HG02884 (cell line): ENCODE results near the gene PTPN22.

Experiments used
- ATAC-seq: cut with Tn5 transposase; IDR thresholded peaks from one replicate; pipeline ENCODE4 v1.9.1; 2021; ENCODE audit warnings: mild to moderate bottlenecking, moderate library complexity; ENCODE audit not compliant: unreplicated experiment

The PTPN22 gene

DNA sequence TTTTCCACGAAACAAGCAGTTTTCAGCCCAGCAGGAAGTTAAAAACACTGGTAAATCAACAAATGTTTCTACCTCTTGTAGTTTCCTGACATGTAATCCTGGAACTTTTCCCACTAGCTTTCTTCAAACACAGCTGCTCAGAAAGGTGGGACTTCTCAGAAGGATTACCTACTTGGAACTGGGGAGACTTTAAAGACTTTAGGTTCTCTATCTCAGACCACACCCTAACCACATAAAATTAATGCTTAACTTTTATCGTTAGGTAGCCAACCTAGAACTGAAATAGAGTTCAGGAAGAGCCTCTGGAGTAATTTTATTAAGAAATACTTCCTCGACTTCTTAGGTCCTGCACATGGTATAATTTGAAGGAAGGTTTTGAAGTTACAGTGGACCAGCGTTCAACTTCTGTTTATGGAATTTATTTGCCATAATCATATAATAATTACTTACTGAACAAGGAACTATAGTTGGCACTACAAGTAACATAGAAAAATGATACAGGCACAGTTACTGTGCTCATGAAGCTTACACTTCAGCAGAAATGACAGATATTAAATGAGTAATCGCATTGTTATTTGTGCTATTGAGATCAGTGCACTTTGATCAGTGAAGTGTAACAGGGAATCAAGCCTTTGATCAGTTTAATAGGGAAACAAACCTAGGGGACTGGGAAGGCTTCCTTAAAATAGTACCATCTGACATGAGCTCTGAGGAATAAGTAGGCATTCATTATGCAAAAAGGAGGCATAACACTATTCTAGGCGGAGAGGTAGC lies 16.1 kb upstream of the PTPN22 start, which contains the start of gene BCL2L15:
Gene BCL2L15, minus strand, starts transcription at position 180 of the 774 bp plus-strand sequence. CDS start 206 bp downstream, outside the sequence.
- no peak for ATAC-seq

DNA sequence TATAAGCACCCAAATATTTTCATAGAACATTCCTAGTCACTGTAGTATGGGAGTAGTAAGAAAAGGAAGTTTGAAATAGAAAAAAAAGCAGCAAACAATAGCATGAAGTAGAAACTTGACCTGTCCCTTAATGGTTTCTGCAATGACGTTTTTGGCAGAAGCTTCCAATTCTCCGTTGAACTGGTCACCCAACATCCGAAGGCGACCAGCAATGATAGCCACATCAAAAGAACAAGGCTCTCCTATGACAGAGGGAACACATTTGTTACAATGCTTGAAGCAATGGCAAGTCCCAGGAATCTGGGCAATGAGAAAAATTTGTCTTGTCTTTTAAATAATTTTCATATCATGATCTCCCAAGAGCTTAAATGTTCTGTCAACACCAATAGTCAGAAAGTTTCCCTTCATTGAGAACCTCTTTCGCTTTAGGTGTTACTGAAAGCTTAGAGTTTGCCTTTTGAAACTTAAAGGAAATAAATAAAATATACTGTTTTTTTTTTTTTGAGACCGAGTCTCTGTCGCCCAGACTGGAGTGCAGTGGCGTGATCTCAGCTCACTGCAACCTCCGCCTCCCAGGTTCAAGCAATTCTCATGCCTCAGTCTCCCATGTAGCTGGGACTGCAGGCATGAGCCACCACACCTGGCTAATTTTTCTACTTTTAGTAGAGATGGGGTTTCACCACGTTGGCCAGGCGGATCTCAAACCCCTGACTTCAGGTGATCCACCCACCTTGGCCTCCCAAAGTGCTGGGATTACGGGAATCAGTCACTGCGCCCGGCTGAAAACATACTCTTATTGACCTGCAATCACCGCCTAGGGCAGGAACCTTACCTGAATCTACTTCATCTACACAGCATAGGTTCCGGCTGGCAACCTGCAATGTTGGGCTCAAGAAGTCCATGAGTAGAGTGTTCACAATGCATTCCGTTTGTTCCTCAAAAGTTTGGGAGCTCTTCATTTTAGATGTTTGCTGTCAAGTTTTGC lies 15.2 kb upstream of the PTPN22 start:
- no peak for ATAC-seq

DNA sequence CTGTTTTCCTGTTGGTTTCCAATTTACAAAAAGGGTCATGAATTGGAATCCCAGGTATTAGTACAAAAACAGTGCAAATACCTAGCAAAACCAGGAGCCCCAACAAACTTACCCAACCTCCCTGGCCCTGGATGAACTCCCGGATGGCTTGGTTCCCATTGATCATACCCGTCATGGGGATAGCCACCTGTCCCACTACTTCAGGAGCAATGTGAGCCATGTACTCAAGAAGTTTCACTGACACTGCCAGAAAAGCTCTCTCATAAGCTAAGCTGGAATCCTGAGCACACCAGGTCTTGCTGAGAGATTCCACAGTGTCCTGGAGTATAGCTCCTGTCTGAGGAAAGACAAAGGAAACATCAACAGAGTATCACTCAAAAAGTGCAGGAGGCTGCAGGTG lies 10.1 kb upstream of the PTPN22 start:
- ATAC-seq: no peak

DNA sequence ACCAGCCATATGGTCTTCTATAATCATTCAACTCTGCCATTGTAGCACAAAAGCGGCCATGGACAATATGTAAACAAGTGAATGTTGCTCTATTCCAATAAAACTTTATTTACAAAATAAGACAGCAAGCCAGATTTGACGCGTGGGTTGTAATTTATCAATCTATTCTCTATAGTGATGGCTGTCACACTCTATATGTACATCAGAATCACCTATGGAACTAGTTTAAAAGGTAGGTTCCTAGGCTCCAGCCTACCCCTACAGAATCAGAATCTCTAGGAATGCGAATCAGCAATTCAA lies 8.2 kb upstream of the PTPN22 start:
- ATAC-seq: no peak

DNA sequence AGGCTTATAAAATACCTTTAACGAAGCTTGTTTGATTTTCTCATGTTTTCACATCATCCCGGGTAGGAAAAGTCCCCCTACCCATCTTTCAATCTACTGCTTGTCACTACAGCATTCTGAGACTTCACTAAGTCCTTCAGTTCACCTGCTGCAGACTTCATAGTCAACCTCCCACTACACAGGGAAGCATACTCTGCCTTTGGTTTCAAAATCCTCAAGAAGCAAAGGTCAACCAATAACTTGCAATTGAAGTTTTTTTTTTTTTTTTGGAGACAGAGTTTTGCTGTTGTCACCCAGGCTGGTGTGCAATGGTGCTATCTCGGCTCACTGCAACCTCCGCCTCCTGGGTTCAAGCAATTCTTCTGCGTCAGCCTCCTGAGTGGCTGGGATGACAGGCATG lies 4.7 kb upstream of the PTPN22 start:
- no peak for ATAC-seq

DNA sequence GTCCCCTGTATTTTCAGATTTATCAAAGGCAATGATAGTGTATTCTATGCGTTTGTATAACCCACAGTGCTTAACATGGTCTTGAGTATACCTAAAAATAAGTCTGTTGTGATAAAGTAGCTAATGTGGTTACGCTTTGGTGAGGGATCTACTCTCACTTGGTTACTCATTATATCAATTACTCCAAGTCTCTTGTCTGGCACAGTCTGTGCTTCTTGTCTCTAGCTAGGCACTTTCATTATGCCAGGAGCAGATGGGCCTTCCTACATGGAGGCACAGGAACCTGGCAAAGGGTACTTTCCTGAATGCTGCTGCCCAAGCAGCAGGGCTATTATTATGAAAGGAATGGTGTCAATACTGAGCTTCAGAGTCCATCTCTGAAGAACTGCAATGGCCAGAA lies 4.2 kb upstream of the PTPN22 start:
- ATAC-seq: no peak

DNA sequence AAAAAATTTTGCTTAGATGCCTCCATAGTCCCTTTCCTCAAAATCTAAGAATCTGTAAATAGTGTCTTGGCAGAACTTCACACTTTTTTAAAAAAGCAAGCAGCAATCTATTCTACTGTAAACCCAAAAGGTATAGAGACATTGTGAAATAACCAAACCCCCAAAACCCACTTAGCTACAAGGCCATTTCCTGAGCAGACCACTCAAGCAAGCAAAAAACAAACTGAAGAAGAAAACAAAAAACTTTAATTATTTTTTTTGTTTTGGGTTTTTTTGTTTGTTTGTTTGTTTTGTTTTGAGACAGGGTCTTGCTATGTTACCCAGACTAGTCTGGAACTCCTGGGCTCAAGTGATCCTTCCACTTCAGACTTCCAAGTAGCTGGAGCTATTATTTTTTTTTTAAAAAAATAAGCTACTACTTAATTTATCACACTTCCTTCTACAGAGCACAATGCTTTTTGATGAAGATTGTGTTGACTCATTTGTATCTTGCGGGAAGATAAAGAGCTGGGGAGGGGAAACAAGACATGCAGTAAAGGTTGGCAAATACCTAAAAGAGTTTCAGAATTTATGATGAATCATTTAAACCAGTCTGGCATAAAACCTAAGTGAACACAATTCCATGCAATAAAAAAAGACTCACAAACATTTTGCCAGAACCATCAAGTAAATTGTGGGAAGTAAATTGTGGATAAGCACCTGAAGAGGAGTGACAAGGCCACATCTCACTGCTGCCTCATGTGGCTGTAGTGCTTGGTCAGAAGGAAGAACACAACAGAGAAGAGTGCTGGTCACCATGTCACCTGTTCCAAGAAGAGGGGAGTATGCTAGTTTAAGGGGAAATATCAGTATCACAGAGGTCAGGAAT lies 2.7 kb upstream of the PTPN22 start:
- ATAC-seq: no peak

DNA sequence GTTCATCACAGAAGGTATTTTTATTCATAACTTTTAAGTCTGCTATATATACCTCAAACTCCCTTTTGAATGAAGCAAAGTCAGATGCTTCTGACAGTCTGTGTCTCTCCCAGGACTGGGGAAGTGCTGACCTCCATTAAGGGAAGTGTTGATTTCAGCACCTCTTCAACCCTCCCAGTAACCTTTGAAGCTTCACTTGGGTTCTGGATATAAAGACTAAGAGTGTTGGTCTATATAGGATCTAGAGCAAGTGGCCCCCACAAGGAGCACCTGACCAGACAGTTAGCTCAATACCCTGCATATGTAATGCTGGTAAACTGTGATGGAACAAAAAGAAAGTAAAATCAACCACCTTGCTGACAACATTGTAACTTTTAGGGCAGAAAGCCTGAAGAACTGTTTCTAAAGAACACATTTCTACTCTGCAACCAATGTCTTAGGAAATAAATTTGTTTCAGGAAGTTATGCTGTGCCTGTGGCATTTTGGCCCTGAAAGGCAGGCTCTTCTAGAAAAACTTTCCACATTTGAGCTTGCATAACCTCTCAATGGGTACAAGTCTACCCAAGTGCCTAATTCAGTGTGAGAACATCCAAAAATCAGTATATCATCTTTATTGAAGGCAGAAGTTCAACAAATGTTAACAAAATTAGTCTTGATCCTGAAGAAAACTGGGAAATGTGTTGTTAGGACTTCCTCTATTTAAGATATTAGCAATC lies 865 bp upstream of the PTPN22 start:
- no peak for ATAC-seq

DNA sequence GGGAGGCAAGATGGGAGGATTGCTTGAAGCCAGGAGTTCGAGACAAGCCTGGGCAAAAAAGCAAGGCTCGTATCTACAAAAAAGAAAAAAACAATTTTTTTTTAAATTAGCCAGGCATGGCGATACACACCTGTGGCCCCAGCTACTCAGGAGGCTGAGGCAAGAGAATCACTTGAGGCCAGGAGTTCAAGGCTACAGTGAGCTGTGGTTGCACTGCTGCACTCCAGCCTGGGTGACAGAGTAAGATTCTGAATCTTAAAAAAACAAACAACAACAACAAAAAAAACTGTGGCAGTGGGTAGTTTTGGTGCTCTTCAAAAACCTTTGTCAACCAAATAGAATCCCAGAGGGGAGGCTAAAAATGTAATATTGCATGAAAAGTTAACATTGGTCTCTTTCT lies 734 bp downstream of the PTPN22 start:
- ATAC-seq: no peak

DNA sequence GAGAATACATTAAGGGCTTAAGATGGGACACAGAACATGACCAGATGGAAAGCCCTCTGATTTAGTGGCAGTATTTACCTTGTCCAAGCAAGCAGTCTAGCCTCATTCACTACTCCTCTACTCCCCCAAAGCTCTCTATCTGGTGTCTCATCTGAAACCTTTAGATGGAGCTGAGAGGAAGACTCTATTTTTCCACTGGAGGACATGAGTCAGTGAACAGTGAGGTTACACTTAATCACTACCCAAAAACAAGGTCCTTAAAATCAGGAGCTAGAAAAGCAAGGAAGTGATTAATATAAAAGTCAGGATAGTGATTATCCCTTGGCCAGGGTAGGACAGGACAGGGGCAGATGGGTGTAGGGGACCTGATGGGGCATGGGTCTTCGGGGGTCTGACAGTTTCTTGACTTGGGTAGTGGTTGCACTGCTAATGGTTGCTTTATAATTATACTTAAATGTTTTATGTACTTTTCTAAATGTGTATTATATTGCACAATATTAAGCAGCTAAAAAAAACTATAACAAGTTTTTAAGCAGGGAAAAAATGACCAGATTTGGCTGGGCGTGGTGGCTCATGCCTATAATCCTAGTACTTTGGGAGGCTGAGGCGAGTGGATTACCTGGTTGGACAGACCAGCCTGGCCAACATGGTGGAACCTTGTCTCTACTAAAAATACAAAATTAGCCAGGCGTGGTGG lies 3.0 kb downstream of the PTPN22 start:
- no peak for ATAC-seq

DNA sequence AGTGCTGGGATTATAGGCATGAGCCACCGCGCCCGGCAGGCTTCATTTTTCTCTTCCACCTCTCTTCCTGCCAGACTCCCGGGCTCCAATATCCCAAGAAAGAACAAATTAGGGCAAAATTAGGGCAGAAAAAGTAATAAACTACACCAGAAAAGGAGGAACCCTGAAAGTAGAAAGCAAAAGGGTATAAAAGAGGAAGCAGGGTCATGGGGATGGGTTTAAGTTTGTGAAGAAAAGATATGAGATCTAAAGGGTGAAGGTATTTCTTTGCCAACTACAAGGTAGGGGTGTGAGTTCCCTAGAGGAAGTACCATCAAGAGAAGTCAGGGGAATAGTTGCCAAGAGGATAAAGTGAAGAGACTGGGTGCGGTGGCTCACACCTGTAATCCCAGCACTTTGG lies 9.9 kb downstream of the PTPN22 start:
- ATAC-seq: no peak

DNA sequence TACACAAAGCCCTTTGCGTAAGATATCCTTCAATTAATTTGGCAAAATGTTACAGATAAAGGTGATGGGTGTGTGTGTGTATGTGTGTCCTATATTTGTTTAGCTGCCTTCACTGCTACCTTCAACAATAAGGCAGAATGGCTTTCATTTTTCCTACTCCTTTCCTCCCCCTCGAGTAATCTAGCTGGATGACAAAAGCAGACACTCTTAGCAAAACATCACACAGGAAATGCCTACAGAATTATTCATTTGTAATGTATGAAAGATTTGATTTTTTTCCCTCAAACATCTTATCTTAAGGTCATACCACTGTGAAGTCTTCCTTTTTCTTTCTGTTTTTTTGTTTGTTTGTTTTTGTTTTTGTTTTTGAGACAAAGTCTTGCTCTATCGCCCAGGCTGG lies 10.6 kb downstream of the PTPN22 start:
- ATAC-seq: no peak

DNA sequence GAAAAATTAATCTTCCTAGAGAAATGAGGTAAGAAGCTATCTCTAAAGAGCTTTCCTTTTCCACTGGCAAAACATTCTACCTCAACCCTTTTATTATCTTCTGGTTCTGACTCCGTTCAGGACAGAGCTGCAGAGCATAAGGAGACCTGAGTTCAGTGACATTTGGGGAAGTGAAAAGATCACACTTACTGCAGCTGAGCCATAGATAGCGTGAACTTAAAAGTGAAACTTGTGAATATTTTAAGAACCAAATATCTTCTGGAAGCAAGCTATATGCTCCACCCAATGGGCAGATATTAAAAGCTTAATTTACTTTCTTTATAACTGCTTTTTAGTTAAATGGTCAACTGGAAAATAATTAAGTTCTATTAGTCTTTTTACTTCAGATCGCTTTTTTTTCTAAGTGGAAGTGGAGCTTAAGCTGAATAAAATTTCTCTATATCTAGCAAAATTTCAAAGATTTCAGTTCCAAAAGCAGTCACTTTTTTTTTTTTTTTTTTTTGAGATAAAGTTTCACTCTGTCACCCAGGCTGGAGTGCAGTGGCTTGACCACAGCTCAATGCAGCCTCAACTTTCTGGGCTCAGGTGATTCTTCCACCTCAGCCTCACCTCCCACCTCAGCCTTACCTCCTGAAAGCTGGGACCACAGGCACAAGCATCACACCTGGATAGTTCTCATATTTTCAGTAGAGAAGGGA lies 11.9 kb downstream of the PTPN22 start:
- ATAC-seq: peak; percentile 89

DNA sequence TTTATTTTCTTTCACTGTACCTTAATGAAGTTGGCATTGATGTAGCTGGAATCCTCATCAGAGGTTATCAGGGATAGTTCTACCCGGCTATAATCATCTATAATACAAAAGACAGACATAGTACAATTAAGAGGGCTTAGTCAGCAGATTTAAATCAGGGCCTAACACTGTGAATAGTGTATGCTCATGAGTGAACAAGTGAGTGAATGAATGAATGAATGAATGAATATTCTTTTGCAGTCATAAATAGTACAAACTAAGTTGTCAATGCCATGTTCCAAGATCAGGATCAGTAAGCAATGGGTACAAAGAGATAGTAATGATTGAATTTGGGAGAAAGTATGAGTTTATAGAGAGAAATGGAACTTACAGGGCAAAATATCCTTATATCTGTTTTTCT lies 12.5 kb downstream of the PTPN22 start:
- no peak for ATAC-seq

DNA sequence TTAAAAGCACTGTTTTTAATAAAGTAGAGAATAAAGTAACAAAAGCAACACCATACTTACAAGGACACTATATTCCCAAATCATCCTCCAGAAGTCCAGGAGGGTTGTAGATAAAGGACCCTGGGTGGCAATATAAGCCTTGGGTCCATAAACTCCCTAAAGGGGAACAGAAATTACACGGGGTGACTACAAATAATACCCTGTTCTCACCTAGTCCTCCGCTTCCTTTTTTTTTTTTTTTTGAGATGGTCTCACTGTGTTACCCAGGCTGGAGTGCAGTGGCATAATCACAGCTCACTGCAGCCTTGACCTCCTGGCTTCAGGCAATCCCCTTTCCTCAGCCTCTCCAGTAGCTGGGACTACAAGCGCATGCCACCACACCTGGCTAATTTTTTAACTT lies 13.1 kb downstream of the PTPN22 start:
- ATAC-seq: no peak

DNA sequence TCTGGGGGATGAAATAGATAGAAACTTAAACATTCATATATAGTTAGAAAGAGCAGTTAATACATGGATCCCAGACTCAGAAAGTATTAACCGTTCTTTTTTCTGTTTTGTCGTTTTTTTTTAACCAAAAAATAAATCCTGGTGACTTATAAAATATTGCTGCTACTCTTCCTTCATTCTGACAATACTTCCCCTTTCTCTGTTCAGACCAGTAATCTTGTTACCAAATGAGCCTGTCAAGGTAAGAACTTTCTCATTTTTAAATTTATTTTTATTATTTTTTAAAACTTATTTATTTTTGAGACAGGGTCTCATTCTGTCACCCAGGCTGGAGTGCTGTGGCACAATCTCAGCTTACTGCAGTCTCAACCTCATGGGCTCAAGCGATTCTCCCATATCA lies 13.7 kb downstream of the PTPN22 start:
- ATAC-seq: no peak

DNA sequence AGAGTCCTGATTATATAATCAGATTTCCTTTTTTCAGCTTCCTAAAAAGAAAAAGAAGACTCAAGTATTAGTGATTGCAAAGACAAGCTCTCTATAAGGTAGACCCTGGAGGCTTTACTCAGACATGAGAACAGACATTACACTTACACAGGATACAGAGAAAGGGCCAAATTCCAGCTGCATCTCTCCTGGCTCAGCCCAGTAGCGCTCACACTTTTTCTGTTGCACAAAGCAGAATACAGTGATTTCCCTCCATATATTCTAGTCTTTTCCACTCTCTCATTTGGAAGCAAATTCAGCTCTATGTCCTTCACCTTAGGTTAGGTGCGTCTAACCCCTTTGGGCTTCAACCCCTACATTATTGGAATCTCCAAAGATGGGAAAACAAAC lies 15.1 kb downstream of the PTPN22 start:
- no peak for ATAC-seq

DNA sequence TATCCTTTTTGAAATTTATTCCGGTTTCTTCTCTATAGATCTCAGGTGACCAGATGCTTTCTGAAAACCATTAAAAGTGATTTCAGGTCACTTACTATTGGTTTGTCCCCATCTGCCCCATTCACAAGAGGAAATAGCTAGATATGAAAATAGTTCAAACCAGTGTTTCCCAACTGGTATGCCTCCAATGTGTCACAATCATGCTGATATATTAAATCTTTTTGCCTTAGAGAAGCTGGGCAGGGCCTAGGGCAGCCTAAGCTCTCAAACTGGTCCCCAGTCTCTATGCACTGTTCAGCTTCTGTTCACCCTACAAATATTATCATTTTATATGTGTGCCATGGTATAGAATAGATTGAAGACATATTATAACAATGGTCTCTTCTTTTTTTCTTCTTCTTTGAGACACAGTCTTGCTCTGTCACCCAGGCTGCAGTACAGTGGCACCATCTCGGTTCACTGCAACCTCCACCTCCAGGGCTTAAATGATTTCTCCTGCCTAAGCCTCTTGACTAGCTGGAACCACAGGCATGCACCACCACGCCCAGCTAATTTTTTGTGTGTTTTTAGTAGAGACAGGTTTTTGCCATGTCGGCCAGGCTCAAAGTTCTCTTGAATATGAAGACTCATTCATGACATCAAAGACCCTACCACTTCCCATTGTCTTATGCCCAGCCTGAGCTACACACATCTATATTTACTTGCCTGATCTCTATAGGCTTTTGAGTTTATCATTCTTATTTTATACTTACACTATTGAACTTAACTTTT lies 15.7 kb downstream of the PTPN22 start:
- no peak for ATAC-seq

DNA sequence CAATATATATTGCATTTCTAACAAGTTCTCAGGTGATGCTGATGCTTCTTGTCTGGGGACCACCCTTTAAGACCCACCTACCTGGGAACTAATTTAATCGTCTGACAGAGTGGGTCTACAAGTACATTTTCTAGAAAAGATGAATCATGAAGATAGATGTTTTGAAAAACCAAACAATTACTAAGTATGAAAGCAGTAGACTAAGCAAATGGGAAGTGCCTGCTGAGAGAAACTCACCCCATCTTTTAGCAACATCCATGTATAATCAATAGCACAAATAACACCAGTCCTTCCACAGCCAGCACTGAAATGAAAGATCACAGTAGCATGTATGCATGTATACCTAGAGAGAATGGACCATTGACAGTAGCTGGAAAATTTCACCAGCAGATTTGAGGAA lies 17.3 kb downstream of the PTPN22 start:
- ATAC-seq: no peak
